ENCODE results near the gene KRT222.

DNA sequence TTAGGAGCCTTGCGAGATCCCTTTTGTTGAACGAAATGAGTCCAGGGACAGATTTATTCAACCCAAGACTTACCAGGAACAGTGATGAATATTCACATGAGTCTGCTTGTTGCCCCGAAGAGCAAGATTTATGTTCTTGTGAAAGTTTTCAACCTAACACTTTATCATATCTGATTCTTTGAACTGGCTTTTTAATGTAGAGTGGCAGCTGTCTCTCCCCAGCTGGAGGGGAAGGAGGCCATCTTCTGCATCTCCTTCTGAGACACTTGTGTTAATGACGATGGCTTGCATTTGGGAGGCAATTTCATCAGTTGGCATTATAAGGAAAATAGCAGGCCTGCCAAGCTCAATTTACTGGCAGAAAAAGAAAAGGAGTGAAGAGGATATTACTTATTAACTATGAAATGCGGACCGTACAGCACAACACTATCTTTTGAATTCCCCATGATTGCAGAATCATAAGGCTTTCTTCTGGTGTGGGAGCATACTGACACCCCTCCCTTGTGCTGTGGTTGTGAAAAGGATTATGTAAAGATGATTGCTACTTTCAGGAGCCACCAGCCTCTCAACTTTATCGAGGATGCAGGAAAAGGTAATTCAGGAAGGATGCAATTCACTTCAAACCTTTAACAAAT, 53.0 kb downstream of the KRT222 start:
- TF ChIP-seq, protein P1, sequence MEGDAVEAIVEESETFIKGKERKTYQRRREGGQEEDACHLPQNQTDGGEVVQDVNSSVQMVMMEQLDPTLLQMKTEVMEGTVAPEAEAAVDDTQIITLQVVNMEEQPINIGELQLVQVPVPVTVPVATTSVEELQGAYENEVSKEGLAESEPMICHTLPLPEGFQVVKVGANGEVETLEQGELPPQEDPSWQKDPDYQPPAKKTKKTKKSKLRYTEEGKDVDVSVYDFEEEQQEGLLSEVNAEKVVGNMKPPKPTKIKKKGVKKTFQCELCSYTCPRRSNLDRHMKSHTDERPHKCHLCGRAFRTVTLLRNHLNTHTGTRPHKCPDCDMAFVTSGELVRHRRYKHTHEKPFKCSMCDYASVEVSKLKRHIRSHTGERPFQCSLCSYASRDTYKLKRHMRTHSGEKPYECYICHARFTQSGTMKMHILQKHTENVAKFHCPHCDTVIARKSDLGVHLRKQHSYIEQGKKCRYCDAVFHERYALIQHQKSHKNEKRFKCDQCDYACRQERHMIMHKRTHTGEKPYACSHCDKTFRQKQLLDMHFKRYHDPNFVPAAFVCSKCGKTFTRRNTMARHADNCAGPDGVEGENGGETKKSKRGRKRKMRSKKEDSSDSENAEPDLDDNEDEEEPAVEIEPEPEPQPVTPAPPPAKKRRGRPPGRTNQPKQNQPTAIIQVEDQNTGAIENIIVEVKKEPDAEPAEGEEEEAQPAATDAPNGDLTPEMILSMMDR (IDR thresholded peaks at IDR 0.05) = no peak
- no peak for TF ChIP-seq POLR2A (IDR thresholded peaks at IDR 0.05)
